Activated CD4-positive, alpha-beta memory T cell treated with anti-CD3 and anti-CD28 coated beads, Interleukin-2, amount 10 ng/mL, durations not matched to agents 7 days and 5 days (primary cell): ENCODE data around the gene ONECUT1. TPM values are rescaled to one million over a fixed set of nuclear protein-coding genes. Genes with fewer than 3 reads are reported as not detected.

ENCODE experiments used
- CTCF ChIA-PET: fragments of 350-600 bp; sonication (Branson Sonifier 250); formaldehyde crosslinking; loops from one replicate; lab custom pipeline; 2021; ENCODE audit warnings: antibody characterized with exemption, inconsistent platforms; lab: Charles Lee
- POLR2A ChIA-PET: fragments of 350-600 bp; sonication (Branson Sonifier 250); formaldehyde crosslinking; loops from one replicate; lab custom pipeline; 2021; ENCODE audit warnings: antibody characterized with exemption; lab: Charles Lee
- DNase-seq: peaks from one replicate; pipeline ENCODE4 v3.0.0-alpha.2; 2020
- H3K27ac Mint-ChIP-seq: one replicate; pipeline ENCODE4 v1.8.0; 2021; ENCODE audit warnings: mild to moderate bottlenecking, mixed read lengths
- H3K27me3 Mint-ChIP-seq: one replicate; pipeline ENCODE4 v1.8.0; 2021; ENCODE audit warnings: mixed read lengths
- H3K36me3 Mint-ChIP-seq: one replicate; pipeline ENCODE4 v1.8.0; 2021; ENCODE audit warnings: low read depth, mixed read lengths
- H3K4me1 Mint-ChIP-seq: one replicate; pipeline ENCODE4 v1.8.0; 2021; ENCODE audit warnings: mixed read lengths
- H3K4me3 Mint-ChIP-seq: one replicate; pipeline ENCODE4 v1.8.0; 2021; ENCODE audit warnings: mild to moderate bottlenecking, mixed read lengths
- H3K9me3 Mint-ChIP-seq: one replicate; pipeline ENCODE4 v1.8.0; 2021; ENCODE audit warnings: mixed read lengths
- total RNA-seq, 2 experiments: library from RNA; stranded (reverse); gene quantifications; one replicate each; pipeline ENCODE4 v1.2.3, GENCODE V29; 2021

The ONECUT1 gene
- total RNA-seq, 2 experiments from 2014 or later = not detected

DNA sequence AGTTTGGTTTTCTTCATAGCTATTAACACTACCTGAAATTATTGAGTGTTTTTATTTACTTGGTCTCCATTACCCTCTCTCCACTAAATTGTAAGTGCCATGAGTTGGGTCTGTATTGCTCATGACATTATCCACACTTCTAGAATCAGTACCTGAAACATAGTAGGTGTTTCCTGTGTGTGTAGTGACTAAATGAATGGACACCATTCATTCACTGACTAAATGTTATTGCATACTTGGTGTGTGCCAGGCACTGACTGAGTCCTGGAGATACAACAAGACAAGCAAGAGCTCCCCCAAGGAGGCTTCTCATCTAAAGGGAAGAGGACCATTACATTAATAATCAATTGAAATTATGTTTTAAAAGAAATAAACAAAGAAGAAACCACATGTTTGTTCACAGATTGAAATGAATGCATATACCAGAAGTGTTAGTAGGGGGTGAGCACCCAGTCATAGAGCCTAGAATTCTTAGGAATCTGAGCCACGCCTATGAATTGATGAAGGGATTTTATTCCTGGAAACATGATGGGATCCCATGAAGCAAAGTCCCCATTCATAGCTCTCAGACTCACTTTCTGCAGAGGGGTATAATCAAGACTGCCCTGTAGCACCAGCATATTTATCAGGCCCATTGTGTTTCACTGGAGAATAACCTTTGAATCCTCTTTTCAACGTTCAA lies 79.3 kb downstream of the ONECUT1 start:
- Mint-ChIP-seq H3K36me3 (no peaks in the 10 kb centered on the region), H3K27me3 (no peaks in the 10 kb centered on the region), H3K9me3 (no peaks in the 10 kb centered on the region), H3K4me1 (peaks cover 5% of the 10 kb centered on the region), H3K4me3 (no peak overlapping the region), H3K27ac (no peak overlapping the region)
- POLR2A ChIA-PET = no interaction called here
- no peak for DNase-seq
- CTCF ChIA-PET = no interaction called here

DNA sequence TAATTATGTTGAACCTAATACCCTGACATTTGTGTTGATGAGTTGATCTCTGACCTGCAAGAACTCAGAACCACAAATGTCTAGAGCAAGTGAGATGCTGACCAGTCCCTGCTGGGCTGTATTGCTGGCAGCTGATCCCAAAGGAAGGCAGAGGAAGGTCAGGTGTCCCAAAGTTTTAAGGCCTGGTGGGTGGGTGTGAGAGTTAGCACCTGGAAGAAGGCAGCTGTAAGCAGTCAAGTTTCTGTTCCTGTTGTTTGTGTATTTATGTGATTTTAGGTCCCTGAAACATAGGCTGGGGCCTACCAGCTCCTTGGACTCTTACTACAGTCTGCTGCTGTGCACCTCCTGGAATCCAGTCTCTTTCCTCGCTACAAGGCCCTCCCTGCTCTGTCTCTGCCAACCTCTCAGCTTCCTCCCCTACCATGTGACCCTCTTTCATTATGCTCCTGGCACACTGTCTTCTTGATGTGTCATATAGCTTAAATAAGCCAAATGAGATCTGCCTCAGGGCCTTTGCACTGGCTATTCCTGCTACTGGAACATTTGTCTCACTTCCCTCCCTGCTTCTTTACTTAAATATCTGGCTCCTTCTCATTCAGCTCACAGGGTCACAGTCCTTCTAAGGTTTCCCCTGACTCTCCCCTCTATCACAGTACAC lies 80.0 kb downstream of the ONECUT1 start:
- no peak overlapping the region for H3K4me3 Mint-ChIP-seq
- H3K4me1 Mint-ChIP-seq = peaks cover 5% of the 10 kb centered on the region
- DNase-seq = no peak
- H3K27ac Mint-ChIP-seq = no peak overlapping the region
- H3K27me3 Mint-ChIP-seq = no peaks in the 10 kb centered on the region
- no peaks in the 10 kb centered on the region for H3K36me3 Mint-ChIP-seq
- no peaks in the 10 kb centered on the region for H3K9me3 Mint-ChIP-seq
- ChIA-PET CTCF (no interaction called here), POLR2A (no interaction called here)

DNA sequence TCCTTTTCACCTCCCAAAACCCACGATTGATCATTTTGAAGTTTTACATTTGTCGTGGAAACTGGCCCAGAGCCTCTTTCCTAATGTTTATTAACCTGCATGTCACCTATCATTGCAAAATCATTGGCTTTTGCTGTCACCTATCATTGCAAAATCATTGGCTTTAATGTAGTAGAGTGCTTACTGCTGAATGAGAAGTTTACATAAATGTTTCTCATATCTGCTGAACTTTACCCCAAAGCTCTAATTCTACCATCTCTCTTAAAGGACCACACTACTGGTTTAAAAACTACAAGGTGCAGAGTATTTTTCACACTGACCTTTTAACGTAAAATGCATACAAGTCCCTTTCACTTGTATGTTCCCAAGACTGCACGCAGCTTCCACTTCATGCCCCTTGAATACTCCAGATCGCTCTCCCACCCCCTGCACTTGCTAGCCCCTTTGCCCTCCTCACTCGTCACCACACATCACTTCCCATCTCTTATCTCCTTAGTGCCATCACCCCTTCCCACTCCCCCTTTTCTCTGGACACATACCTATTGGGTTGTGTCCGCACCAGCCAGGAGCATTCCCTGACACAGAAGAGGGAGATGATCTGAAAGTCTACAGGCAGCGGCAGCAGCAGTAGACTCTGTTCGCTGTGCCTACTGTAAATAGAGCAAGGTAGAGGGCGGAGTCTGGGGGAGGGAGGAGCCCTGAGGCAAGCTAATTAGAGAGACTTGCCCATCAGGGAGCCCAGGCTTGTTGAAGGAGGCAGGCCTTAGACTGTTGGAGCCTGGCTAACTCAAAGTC lies 80.8 kb downstream of the ONECUT1 start:
- ChIA-PET POLR2A (no interaction called here), CTCF (no interaction called here)
- no peak for DNase-seq
- peaks cover 5% of the 10 kb centered on the region for H3K4me1 Mint-ChIP-seq
- no peaks in the 10 kb centered on the region for H3K9me3 Mint-ChIP-seq
- H3K4me3 Mint-ChIP-seq = no peak overlapping the region
- H3K27me3 Mint-ChIP-seq = no peaks in the 10 kb centered on the region
- no peak overlapping the region for H3K27ac Mint-ChIP-seq
- H3K36me3 Mint-ChIP-seq = no peaks in the 10 kb centered on the region

Other genes starting within 250 kb of the ONECUT1 start
- 100 to 1,000 TPM; 176 to 193 TPM for gene ARPP19, start 221.3 kb downstream of the ONECUT1 start, total RNA-seq
- 10 to 100 TPM; 44.9 to 46.6 TPM for gene ATOSA, start 110.9 kb downstream of the ONECUT1 start, total RNA-seq